ENCODE measurements around the gene GLYATL3. TPM values are rescaled to one million over a fixed set of nuclear protein-coding genes. Genes with fewer than 3 reads are reported as not detected.
"Not testable (repeated sequence)": the region's sequence is repeated elsewhere in the genome, so short reads cannot be mapped to it uniquely, and the experiment has no call there.

The GLYATL3 gene
- polyA plus RNA-seq, 3 donors, result not detected

GRCh38 chr6:49464691-49465090, 35.0 kb upstream of the GLYATL3 start:
- Mint-ChIP-seq H3K36me3 (no peaks in the 10 kb centered on the region), H3K27me3 (ENCODE audit: low read depth in 3 of 3) (peaks cover 0 to 4% (median 0%) of the 10 kb centered on the region in 3 donors), H3K9me3 (no peaks in the 10 kb centered on the region), H3K4me3 (no peak overlapping the region), H3K4me1 (peaks cover 31% of the 10 kb centered on the region), H3K27ac (no peak overlapping the region)
- Histone ChIP-seq H3K36me3 (replicated peaks in 1 of 2; ENCODE audit: control insufficient read depth in 1 of 2, insufficient read depth in 2 of 2, low read length in 2 of 2) (no peaks in the 10 kb centered on the region), H3K9ac (ENCODE audit: insufficient read depth, low read length, poor library complexity, severe bottlenecking) (no peak overlapping the region), H3K4me2 (replicated peaks; ENCODE audit: extremely low read depth, low read length, poor library complexity, severe bottlenecking) (no peak overlapping the region), H2AFZ (ENCODE audit: insufficient read depth, low read depth, low read length, poor library complexity, severe bottlenecking) (no peak overlapping the region), H3K4me1 (ENCODE audit: control insufficient read depth in 1 of 2, insufficient read depth in 2 of 2, low read length in 2 of 2) (peaks cover 25 to 28% of the 10 kb centered on the region in 2 donors), H3K79me2 (ENCODE audit: insufficient read depth, low read length) (peaks cover 80% of the 10 kb centered on the region), H4K20me1 (ENCODE audit: insufficient read depth, low read length) (no peaks in the 10 kb centered on the region), H3K9me3 (replicated peaks in 1 of 2; ENCODE audit: control insufficient read depth in 1 of 2, insufficient read depth in 1 of 2, low read length in 2 of 2) (no peaks in the 10 kb centered on the region), H3K27ac (ENCODE audit: low read depth in 1 of 2, low read length in 2 of 2) (no peak overlapping the region), H3K27me3 (ENCODE audit: control insufficient read depth in 2 of 2, insufficient read depth in 2 of 2, low read length in 2 of 2) (no peaks in the 10 kb centered on the region), H3K4me3 (replicated peaks in 1 of 3; ENCODE audit: low read depth in 2 of 3, low read length in 3 of 3) (no peak overlapping the region)
- DNase-seq, result no peak
- no CpG with 5 or more reads among the region's 2 CpGs for WGBS (ENCODE audit: insufficient coverage)
- TF ChIP-seq CTCF (IDR thresholded peaks at IDR 0.05), result no peak
- intact Hi-C loops (cut with micrococcal nuclease), result no loop called here

DNA sequence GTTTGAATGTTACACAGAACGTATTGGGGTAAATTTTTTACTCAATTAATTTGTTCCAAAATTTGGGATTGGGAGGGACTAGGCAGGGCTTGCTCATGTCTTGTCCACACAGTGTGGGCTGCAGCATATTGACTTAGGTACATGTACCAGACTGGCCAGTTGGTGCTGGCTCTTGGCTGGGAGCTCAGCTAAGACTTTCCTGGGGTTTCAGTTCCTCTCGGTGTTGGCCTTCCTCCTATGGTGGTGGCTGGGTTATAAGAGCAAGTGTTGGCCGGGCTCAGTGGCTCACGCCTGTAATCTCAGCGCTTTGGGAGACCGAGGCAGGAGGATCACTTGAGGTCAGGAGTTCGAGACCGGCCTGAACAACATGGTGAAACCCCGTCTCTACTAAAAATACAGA, 31.7 kb upstream of the GLYATL3 start:
- no peaks in the 10 kb centered on the region for H3K27me3 Mint-ChIP-seq (ENCODE audit: low read depth in 3 of 3)
- TF ChIP-seq CTCF (IDR thresholded peaks at IDR 0.05), result no peak
- H3K4me1 ChIP-seq (ENCODE audit: control insufficient read depth in 1 of 2, insufficient read depth in 2 of 2, low read length in 2 of 2), result peaks cover 10 to 12% of the 10 kb centered on the region in 2 donors
- DNase-seq, result no peak
- H3K27ac ChIP-seq (ENCODE audit: low read depth in 1 of 2, low read length in 2 of 2), result no peak overlapping the region
- H3K9ac ChIP-seq (ENCODE audit: insufficient read depth, low read length, poor library complexity, severe bottlenecking), result no peak overlapping the region
- H3K4me3 Mint-ChIP-seq, result no peak overlapping the region
- peaks cover 61% of the 10 kb centered on the region for H3K79me2 ChIP-seq (ENCODE audit: insufficient read depth, low read length)
- no peaks in the 10 kb centered on the region for H3K9me3 ChIP-seq (replicated peaks in 1 of 2; ENCODE audit: control insufficient read depth in 1 of 2, insufficient read depth in 1 of 2, low read length in 2 of 2)
- peaks cover 19 to 22% of the 10 kb centered on the region in 2 donors for H3K36me3 ChIP-seq (replicated peaks in 1 of 2; ENCODE audit: control insufficient read depth in 1 of 2, insufficient read depth in 2 of 2, low read length in 2 of 2)
- H3K27ac Mint-ChIP-seq, result peak overlapping the region in 1 of 7 donors; percentile 18
- no peaks in the 10 kb centered on the region for H3K9me3 Mint-ChIP-seq
- H3K36me3 Mint-ChIP-seq, result peaks cover 10 to 19% of the 10 kb centered on the region in 2 donors
- intact Hi-C loops (cut with micrococcal nuclease), result no loop called here
- H3K4me1 Mint-ChIP-seq, result peaks cover 15% of the 10 kb centered on the region
- no peak overlapping the region for H3K4me3 ChIP-seq (replicated peaks in 1 of 3; ENCODE audit: low read depth in 2 of 3, low read length in 3 of 3)
- 100% methylated on average over 1 of the region's 9 CpGs for WGBS (ENCODE audit: insufficient coverage)
- H4K20me1 ChIP-seq (ENCODE audit: insufficient read depth, low read length), result no peaks in the 10 kb centered on the region
- H3K27me3 ChIP-seq (ENCODE audit: control insufficient read depth in 2 of 2, insufficient read depth in 2 of 2, low read length in 2 of 2), result no peaks in the 10 kb centered on the region
- no peak overlapping the region for H2AFZ ChIP-seq (ENCODE audit: insufficient read depth, low read depth, low read length, poor library complexity, severe bottlenecking)
- no peak overlapping the region for H3K4me2 ChIP-seq (replicated peaks; ENCODE audit: extremely low read depth, low read length, poor library complexity, severe bottlenecking)

- H4K20me1 ChIP-seq (ENCODE audit: insufficient read depth, low read length); H3K9ac ChIP-seq (ENCODE audit: insufficient read depth, low read length, poor library complexity, severe bottlenecking); H3K27ac ChIP-seq (ENCODE audit: low read depth in 1 of 2, low read length in 2 of 2); intact Hi-C loops (cut with micrococcal nuclease); H3K4me1 Mint-ChIP-seq; H3K4me2 ChIP-seq (replicated peaks; ENCODE audit: extremely low read depth, low read length, poor library complexity, severe bottlenecking); DNase-seq; H3K4me1 ChIP-seq (ENCODE audit: control insufficient read depth in 1 of 2, insufficient read depth in 2 of 2, low read length in 2 of 2); H3K27ac Mint-ChIP-seq; H3K27me3 ChIP-seq (ENCODE audit: control insufficient read depth in 2 of 2, insufficient read depth in 2 of 2, low read length in 2 of 2); H3K4me3 Mint-ChIP-seq; H2AFZ ChIP-seq (ENCODE audit: insufficient read depth, low read depth, low read length, poor library complexity, severe bottlenecking); H3K79me2 ChIP-seq (ENCODE audit: insufficient read depth, low read length); H3K9me3 ChIP-seq (replicated peaks in 1 of 2; ENCODE audit: control insufficient read depth in 1 of 2, insufficient read depth in 1 of 2, low read length in 2 of 2); H3K4me3 ChIP-seq (replicated peaks in 1 of 3; ENCODE audit: low read depth in 2 of 3, low read length in 3 of 3); H3K27me3 Mint-ChIP-seq (ENCODE audit: low read depth in 3 of 3): not testable (repeated sequence)
- H3K9me3 Mint-ChIP-seq, result peaks cover 2 to 12% (median 4%) of the 10 kb centered on the region in 7 donors
- H3K36me3 ChIP-seq (replicated peaks in 1 of 2; ENCODE audit: control insufficient read depth in 1 of 2, insufficient read depth in 2 of 2, low read length in 2 of 2), result peaks cover 13 to 38% of the 10 kb centered on the region in 2 donors
- no CpG with 5 or more reads among the region's 2 CpGs for WGBS (ENCODE audit: insufficient coverage)
- peaks cover 36 to 48% of the 10 kb centered on the region in 2 donors for H3K36me3 Mint-ChIP-seq
Observed at GRCh38 chr6:49476564-49476963, 23.2 kb upstream of the GLYATL3 start.

Measured in CD14-positive monocyte (primary cell).